ENCODE data around the gene LZTFL1.
"Not testable (repeated sequence)": the region's sequence is repeated elsewhere in the genome, so short reads cannot be mapped to it uniquely, and the experiment has no call there.

Gene LZTFL1

DNA sequence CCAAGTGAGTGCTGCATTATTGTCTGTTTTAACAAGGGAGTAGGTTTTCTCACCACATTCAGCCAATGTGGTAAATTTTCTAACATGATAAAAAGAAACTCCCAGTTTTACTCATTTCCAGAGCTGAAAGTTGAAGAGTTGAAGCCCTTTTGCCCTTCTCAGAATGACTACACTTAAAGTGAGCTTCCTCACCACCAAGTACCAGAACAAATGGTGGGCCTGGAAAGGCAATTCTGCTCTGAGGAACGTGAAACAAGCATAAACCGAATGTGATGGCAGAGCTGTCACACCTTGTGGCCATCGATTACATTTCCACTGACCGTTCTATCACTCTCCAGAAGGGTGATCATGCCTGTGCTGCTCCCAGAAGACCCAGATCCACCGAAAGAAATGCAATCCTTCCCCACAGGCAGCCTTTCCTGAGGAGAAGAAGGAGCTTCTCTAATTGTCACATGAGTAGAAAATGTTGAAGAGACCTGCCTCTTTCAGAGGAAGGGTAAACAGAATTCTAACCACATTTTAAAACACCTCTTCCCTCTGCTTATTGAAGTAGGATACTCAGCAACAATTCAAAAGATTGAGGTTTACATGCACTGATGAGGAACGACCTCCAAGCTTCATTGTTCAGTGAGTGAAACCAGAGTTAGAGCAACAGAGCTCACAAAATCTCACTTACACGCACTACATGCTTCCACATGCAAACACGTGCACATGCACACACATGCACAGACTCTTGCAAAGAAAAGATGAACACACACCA, 23.0 kb upstream of the LZTFL1 start:
- DNase-seq = no peak

DNA sequence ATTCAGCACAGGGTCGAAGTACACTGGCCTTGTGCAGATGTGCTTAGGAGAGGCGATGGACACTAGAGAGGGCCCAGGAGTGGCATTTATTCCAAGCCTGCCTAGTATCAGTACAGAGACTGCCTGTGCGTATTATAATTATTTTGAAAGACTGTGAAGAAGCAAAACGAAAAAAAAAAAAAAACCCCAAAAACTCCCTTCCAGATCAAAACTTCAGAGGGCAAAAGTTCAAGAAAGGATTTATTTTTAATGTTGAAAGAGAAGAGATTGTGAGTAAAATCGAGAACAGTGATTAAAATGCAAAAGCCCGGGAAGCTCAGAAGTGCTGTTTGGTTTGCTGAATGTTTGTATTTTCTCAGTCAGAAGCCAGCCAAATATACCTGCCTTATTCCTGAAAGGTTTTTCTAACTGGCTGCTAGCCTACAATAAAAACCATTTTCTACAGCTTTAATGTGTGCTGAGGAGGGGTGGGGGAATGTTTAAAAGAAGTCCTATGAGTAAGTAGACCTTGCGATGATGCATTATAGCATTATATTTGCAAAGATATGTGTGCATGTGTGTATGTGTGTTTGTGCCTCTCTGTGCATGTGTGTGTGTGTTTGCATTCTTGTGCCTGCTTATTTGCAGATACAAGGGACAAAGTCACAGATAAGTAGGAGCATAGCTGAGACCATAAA, 19.3 kb upstream of the LZTFL1 start:
- no peak for DNase-seq

DNA sequence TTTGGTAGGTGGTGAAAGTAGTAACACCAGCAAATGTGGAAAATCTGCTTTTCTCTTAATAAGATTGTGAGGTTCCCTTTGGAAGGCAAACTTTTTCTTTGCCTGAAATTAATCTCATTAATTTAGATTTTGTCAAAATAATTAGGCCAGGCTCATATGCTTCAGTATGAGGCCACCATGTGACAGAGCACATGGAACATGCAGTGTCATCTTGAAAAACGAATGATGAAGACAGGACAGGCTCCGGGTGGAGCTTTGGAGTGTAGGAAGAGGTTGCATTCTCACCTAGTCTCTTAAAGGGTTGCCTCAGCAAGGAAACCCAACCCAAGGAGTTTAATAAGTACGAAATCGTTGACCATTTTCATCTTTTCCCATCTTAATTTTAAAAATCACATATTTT, 18.6 kb upstream of the LZTFL1 start:
- no peak for DNase-seq

DNA sequence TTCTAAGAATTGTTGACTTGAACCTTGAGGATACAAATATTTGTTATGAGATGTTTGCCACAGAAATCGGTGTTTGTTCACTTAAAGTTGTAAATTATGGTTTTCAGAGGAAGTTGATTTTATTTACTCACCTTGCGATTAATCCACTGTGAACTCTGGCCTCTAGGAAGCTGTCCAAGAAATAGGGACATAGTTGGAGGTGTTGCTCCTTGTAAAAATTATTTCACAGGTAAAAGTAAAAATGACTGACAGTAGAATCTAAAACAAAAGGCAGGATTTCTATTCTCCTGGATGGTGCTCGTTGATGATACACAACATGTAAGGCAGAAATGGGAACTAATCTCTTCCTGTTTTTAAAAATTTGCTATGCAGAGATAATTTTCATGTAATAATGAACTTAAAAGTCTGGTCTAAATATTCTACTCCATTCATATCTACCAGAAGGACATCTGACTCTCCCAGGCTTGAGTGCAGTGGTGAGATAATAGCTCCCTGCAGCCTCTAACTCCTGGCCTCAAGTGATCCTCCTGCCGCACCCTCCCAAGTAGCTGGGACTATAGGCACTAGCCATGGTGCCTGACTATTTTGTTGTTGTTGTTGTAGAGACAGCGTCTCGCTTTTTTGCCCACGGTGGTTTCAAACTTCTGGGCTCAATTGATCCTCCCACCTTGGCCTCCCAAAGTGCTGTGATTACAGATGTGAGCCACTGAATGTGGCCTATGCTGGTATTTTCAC, 17.1 kb upstream of the LZTFL1 start:
- no peak for DNase-seq

DNA sequence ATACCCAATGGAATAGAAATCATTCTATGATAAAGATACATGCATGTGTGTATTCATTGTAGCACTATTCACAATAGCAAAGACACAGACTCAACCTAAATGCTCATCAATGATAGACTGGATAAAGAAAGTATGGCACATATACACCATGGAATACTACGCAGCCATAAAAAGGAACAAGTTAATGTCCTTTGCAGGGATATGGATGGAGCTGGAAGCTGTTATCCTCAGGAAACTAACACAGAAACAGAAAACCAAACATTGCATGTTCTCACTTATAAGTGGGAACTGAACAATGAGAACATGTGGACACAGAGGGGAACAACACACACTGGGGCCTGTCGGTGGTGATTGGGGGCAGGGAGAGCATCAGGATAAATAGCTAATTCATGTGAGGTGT, 15.1 kb upstream of the LZTFL1 start:
- DNase-seq = not testable (repeated sequence)

DNA sequence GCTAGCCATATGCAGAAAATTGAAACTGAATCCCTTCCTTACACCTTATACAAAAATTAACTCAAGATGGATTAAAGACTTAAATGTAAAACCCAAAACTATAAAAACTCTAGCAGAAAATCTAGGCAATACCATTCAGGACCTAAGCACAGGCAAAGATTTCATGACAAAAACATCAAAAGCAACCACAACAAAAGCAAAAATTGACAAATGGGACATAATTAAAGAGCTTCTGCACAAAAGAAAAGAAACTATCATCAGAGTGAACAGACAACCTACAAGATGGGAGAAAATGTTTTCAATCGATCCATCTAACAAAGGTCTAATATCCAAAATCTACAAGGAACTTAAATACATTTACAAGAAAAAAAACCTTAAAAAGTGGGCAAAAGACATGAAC, 14.4 kb upstream of the LZTFL1 start:
- DNase-seq = not testable (repeated sequence)

DNA sequence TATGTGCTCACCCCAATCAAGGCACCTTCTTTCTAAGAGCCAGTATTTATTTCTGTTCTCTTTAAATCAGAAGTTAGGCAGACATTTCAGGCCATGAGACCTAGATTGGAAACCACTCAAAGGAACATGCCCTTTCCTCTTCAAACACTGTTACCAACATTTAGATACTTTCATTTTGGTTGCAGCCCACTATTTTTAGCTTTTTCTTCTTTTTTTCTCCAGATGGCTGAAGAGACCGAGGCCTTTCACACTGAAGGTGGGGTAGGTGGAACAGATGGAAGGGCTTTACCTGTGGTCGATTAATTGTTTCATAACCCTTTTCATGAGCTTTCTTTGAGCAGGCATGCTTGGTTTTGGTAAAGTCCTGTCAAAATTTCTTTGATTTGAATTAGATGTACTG, 10.9 kb upstream of the LZTFL1 start:
- DNase-seq = no peak

DNA sequence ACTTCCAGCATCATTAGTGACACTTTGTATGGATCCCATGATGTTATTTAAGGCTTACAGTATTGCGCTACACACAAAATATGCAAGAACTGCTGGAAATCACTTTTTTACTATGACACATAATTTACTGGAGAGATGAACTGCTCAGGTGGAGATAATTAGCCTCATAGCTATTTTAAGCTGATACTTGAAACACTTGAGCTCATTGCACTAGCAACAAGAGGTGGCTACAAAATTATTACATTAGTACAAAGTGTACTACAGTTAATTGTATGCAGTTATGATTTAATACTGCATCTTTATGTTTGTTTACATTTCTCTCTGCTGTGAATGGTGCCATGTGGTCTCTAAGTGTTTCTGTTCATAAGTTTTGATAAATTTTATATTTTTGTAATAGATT, 6.5 kb upstream of the LZTFL1 start:
- DNase-seq = no peak

DNA sequence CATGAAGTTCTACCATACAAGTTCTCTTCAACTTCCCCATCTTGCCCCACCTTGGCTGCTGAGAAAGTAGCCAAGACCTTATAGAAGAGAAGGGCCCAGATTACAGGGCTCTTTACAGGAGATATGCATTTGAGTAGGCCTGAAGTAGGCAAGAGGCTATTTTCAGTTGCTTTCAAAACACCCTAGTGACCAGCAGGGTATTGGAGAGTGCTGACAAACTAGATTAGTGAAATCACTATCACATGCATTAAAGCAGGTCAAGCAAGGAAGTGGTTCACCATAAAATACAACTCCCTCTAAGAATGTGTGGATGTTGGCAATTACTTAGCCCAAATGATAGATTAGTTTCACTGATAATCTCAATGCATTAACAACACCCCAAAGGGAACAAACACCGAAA, 2.7 kb upstream of the LZTFL1 start:
- peak; percentile 71 for DNase-seq

DNA sequence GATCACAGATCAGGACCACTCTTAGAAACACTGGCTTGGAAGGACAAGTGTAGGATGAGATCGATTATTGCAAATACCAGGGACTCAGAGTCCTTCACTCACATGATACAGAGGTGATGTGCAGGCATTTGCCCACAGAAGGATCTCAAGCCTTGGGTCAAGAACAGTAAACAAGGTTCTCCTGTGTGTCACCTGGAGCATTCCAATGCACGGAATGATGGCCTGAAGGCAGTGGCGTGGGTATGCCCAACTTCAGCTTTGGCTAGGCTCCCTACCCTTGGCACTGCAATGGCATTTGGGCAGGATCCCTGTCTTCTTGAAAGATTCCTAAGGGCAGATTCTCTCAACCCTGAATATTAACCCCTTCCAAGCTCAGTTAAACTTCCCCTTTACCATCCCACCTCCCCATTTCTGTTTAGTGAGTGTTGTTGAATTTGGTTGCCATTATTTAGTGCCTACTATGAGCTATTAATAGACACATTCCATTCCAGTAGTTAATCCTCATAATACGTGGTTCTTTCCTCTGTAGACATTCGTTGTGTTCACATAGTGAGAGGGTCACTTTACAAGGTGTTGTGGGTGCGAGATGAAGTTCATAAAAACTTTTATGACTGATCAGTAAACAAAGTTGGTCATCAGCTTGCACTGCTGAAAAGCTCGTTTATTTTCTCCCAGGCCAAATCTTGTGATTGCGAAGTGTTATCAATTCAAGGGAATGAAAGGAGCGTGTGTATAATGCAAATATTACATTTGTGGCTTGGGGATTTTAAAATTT, 1.1 kb upstream of the LZTFL1 start:
- no peak for DNase-seq

DNA sequence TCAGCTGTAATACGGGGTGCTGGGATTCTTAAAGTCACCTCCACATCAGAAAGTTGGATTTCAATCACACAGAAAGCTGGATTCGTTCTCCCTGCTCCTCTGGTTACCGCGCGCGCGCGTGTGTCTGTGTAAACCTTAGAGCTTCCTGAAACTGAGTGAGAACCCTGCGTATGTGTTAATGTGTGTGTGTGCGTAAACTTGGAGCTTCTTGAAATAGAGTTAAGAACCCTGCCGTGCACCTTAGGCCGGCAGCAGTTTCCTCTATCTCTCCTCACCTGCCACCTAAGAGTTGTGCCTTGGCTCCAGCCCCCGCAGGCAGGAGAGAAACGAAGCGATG, 531 bp downstream of the LZTFL1 start:
- no peak for DNase-seq

DNA sequence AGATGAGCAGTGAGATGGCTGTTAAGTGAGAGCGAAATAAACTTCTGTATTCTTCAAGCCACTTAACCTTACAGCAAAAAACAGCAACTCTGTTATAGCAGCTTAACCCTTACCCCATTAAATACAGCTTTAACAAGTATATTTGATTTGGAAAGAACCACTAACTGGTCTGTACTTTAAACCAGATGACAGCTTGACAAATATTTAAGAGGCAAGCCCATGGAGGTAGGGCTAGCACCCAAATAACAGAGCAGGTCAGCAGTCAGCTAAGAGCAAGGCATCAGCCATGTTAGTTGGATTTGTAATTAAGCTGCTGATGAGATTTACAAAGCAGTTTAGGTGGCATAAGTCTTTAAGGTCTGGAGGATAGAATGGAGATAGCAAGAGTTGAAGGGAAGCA, 3.5 kb downstream of the LZTFL1 start:
- DNase-seq = no peak

DNA sequence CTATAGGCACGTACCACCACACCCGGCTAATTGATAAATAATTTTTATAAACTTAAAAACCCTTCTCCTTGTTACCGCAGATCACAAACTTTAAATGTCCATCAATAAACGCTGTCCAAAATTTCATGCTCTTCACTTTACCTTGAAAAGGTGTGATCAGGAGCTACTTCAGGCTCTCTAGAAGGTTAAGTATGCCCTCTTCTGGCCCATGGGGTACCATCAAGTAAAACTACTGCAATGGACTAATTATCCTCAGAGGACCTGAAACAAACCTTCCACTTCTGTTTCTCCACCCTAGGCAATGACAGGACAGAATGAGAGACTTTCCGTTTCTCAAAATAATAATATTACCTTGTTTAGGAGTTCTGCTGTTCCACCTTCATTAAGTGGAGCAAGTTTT, 9.2 kb downstream of the LZTFL1 start:
- no peak for DNase-seq

DNA sequence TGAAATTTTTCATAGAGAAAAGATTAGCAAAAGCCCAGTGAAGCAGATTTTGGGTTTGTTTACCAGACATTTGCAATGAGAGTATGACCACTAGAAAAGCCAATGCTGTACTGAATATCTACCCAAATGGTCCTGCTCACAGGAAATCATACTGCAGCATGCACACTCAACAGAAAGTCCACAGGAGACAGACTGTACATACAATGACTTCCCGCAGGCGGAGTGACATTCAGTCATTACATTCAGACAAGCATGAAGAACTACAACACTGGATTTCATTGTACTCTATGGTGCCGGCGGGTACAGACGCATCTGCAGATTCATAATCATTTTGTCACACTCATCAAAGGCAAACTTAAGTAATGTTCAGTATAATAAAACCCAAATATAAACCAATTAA, 11.8 kb downstream of the LZTFL1 start:
- DNase-seq = no peak

DNA sequence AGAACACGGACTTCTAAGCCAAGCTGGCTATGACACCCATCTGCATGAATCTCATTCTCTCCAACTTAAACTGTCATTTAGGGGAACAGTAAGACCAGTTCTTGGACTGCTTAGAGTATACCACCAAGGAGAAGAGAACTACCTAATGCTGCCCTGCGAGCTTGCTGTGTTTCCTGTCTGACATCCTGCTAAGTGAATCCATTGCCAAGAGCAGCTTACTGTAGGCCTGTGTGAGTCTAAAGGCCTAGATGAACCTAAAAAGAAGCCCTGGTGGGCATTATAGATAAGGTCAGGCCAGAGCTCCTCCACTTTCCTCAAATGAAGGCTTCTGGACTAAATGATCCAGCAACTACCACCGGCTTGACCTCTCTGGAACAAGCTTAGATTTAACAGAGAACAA, 15.0 kb downstream of the LZTFL1 start:
- DNase-seq = no peak

DNA sequence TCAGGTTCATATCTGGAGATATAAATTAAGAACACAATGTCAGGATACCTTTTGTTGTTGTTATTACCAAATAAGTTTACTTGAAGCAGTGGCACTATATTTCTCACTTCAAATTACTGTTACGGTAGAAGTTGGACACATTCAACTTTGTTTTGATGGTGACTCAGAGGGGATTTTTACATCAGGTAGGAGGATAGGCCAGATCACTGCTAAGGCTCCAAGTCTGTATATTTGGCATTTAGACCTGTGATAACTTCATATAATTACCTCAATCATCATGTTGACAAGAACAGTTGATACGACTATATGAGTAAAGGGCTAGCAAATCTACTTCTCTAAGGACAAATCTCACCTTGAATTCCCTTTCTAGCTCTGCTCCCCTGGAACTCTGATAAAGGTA, 15.6 kb downstream of the LZTFL1 start:
- DNase-seq = no peak

DNA sequence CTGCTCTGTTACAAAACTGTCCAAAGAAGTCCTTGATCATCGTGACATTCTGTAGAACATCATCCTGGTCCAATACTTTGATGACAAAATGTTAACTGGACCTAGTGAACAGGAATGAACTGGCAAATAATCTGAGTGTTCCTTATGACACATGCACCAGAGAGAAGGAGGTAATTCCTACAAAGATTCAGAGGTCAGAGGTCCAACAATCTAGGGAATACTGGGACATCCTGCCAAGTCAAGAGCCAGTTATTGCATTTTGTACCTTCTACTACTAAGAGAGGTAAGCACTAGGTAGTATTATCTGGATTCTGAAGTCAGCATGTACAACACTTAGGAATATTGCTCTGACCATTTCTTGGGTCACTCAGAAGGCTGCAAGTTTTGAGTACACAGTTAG, 20.8 kb downstream of the LZTFL1 start:
- DNase-seq = no peak

DNA sequence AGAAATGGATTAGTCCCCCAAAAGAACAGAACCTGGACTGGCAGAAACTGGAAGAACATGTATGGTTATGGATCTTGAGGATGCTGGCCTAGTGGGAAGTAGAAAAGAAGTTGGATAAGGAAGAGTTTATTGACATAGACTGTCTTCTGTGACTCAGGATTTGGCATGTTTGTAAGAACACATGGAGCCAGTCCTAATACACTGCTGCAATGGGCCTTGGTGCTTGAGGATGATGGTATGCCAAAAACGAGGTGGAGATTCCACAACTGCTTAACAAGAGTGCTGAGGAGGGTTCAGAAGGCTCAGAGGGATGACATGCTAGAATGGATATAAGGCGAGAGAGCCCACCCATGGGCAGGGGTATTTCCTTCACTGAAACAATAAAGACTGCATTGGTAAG, 22.4 kb downstream of the LZTFL1 start:
- no peak for DNase-seq

DNA sequence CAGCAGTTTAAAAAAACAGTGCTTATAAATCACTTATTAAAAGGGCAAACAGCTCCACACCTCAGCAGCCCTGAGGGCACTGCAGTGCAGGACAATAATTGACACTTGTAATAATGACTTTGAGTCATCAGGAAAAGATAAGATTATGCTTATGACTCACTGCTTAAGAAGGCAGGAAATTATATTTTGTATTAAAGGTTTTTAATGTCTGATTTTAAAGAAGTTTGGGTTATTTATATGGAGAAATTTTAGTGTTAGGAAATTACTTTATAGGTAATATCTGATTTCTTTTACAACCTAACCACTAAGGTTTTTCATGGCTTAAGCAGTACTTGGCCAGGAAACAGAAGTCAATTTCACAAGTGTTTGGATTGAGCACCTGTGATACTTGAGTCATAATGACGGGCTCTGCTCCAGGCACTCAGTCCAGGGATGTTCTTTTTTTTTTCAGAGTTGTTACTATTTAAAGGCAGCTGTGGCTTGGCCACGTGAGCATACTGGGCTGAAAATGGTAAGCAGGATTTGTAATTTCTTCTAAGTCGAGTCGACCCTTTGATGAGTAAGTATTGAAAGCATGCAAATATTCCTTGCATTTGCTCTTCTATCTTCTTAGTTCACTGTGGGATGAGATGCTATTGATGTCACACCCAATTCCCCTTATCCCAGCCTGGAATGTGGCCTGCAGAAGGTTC, 23.9 kb downstream of the LZTFL1 start:
- DNase-seq = no peak

DNA sequence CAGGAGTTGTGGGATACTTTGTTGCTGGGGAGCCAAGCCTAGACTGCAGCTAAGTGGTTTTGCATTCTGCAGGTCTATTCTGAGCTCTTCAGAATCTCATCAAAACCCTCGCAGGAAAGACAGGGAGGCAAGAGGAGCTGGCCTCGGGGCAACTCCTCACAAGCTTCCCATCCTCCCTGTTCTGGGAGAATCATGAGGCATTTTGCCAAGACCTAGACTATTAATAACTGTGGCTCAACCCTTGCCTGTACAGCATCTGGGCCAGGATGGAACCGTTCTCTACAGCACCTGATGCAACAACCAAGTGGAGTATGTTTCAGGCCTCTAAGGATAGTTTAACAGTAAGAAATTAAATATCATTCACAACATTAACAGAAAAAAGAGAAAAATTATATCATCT, 25.4 kb downstream of the LZTFL1 start:
- DNase-seq = no peak

DNA sequence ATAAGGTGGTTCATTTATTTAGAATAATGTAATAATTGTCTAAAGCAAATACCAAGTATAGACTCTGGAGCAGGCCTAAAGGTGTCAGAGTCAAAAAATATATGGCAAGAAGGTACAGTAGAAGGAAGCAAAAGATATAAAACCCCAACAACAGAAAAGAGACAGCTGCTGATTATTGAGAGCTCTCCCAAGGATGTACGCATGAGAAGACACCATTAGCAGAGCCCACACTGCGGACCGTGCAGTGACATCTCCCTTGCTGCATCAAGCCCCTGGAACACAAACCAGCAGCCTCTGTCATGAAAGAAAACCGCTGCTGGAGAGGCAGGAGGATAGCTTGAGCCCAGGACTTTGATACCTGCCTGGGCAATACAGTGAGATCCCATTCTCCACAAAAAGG, 27.6 kb downstream of the LZTFL1 start:
- no peak for DNase-seq

DNA sequence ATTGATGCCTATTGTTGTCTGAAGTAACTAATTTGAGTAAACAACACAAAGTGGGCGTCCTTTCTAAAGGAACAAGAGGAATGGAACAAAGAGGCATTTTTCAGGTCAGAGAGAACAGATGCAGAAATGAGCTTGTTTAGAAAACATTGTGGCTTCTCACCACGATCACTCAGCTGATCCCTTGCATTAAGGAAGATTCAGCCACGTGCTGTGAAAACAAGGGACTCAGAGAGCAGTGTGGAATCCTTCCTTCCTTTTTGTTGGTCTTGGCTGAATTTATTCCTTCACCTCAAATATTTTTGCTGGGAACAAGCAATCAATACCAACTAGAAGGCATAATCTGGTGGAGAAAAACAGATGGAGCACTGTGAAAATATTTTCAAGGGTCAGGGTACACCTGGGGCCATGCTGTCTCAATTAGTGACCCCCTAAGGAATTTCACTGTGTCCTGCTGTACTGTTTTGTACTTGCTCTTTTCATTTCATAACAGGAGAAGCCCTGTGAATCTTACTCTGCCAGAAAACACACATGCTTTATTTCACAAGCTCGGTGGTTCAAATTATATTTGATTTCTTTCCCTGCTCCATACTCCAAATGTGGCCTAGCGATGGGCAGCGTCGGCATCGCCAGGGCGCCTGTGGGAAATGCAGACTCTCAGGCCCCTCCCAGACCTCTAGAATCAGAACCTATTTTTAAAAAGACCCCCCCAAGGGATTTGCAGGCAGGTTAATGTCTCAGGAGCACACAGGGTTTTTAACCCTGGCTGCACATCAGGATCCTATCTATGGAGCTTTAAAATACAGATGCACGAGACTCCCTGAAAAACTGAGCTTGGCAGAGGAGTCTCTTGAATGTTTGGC, 34.0 kb downstream of the LZTFL1 start:
- DNase-seq = peak; percentile 28

Measured in retina (tissue), 1 donor.